Ectodermal cell (in vitro differentiated cells): ENCODE results near the gene EIF4H.
"Not testable (repeated sequence)": the region's sequence is repeated elsewhere in the genome, so short reads cannot be mapped to it uniquely, and the experiment has no call there.

Experiments used
- H3K27ac ChIP-seq: 2 replicates; pipeline ENCODE4 v1.7.0; 2013; ENCODE audit warnings: mild to moderate bottlenecking, low read depth, low read length; ENCODE audit not compliant: insufficient read depth, poor library complexity, severe bottlenecking
- H3K27me3 ChIP-seq: 2 replicates; pipeline ENCODE4 v1.7.0; 2013; ENCODE audit warnings: mild to moderate bottlenecking, low read length; ENCODE audit not compliant: insufficient read depth, control insufficient read depth, poor library complexity, severe bottlenecking
- H3K36me3 ChIP-seq: one replicate; pipeline ENCODE4 v1.7.0; 2013; ENCODE audit warnings: low read length; ENCODE audit not compliant: control insufficient read depth, insufficient read depth
- H3K4me1 ChIP-seq: one replicate; pipeline ENCODE4 v1.7.0; 2013; ENCODE audit warnings: low read length; ENCODE audit not compliant: control insufficient read depth, insufficient read depth
- H3K4me3 ChIP-seq: 2 replicates; pipeline ENCODE4 v1.7.0; 2013; ENCODE audit warnings: low read depth, low read length, control low read depth; ENCODE audit not compliant: insufficient read depth
- H3K9me3 ChIP-seq: 2 replicates; pipeline ENCODE4 v1.7.0; 2013; ENCODE audit warnings: mild to moderate bottlenecking, low read length, moderate library complexity; ENCODE audit not compliant: control insufficient read depth
- WGBS, 2 experiments: methylation state at CpG; one replicate each; pipeline ENCODE4 v1.1.7; 2013; ENCODE audit warnings: missing lambda C conversion rate in 2 of 2; 5-methylcytosine and 5-hydroxymethylcytosine counted together

Gene EIF4H

DNA sequence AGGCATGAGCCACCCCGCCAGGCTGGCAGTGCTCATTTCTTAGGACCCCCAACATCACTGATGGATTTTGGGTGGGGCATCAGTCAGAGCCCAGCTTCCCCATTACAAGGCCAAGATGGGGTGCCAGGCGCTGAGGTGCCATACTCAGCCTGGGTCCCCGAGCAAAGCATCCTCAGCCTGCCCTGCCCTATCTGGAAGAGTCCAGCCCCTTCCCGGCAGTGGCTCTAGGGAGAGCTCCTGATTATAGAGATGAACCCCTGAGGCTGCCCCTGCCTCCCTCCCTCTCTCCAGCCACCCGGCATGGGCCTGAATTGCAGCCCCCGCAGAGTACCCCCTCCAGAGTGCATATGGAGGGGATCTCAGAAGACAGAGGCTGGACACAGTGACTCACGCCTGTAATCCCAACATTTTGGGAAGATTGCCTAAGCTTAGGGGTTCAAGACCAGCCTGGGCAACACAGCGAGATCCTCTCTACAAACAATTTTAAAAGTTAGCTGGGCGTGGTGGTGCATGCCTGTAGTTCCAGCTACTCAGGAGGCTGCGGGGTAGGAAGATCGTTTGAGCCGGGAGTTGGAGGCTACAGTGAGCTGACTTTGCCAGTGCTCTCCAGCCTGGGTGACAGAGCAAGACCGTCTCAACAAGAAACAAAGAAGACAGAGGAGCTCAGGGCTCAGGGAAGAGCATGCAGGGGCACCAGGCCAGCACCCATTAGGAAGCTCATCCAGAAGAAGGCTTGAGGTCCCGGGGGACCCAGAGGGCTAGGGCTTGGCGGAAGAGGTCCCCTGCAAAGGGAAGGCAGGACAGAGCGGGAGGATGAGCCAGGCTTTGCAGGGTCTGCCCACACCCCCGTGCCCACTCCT is 48.9 kb downstream of the EIF4H start:
- H3K27ac ChIP-seq = no peak overlapping the region
- no peaks in the 10 kb centered on the region for H3K9me3 ChIP-seq
- WGBS, 2 experiments = 90 to 91% methylated on average over 17 of the region's 17 CpGs
- no peaks in the 10 kb centered on the region for H3K4me1 ChIP-seq
- no peaks in the 10 kb centered on the region for H3K27me3 ChIP-seq
- H3K4me3 ChIP-seq = no peak overlapping the region
- no peaks in the 10 kb centered on the region for H3K36me3 ChIP-seq

- 91 to 94% methylated on average over 18 of the region's 18 CpGs for WGBS, 2 experiments
- Histone ChIP-seq H3K36me3 (peaks cover 2% of the 10 kb centered on the region), H3K27ac (no peak overlapping the region), H3K9me3 (no peaks in the 10 kb centered on the region), H3K4me1 (no peaks in the 10 kb centered on the region), H3K27me3 (no peaks in the 10 kb centered on the region), H3K4me3 (no peak overlapping the region)
These were observed 49.8 kb downstream of the EIF4H start for GRCh38 chr7:74223711-74224510.

- H3K4me3 ChIP-seq = no peak overlapping the region
- H3K27me3 ChIP-seq = no peaks in the 10 kb centered on the region
- 94 to 96% methylated on average over 12 of the region's 12 CpGs for WGBS, 2 experiments
- peaks cover 8% of the 10 kb centered on the region for H3K36me3 ChIP-seq
- no peaks in the 10 kb centered on the region for H3K4me1 ChIP-seq
- H3K27ac ChIP-seq = no peak overlapping the region
- H3K9me3 ChIP-seq = no peaks in the 10 kb centered on the region
These were observed 50.3 kb downstream of the EIF4H start for GRCh38 chr7:74224511-74224832.

- H3K27ac ChIP-seq, H3K9me3 ChIP-seq, H3K4me1 ChIP-seq, H3K36me3 ChIP-seq, H3K27me3 ChIP-seq, H3K4me3 ChIP-seq: not testable (repeated sequence)
- WGBS, 2 experiments = 94 to 95% methylated on average over 13 of the region's 13 CpGs
These were observed 50.8 kb downstream of the EIF4H start for GRCh38 chr7:74224907-74225306.

- H3K4me3 ChIP-seq = no peak overlapping the region
- peaks cover 10% of the 10 kb centered on the region for H3K36me3 ChIP-seq
- no peaks in the 10 kb centered on the region for H3K4me1 ChIP-seq
- no peak overlapping the region for H3K27ac ChIP-seq
- no peaks in the 10 kb centered on the region for H3K9me3 ChIP-seq
- H3K27me3 ChIP-seq = no peaks in the 10 kb centered on the region
- WGBS, 2 experiments = 95 to 96% methylated on average over 12 of the region's 12 CpGs
These were observed 51.2 kb downstream of the EIF4H start for GRCh38 chr7:74225400-74225799.

DNA sequence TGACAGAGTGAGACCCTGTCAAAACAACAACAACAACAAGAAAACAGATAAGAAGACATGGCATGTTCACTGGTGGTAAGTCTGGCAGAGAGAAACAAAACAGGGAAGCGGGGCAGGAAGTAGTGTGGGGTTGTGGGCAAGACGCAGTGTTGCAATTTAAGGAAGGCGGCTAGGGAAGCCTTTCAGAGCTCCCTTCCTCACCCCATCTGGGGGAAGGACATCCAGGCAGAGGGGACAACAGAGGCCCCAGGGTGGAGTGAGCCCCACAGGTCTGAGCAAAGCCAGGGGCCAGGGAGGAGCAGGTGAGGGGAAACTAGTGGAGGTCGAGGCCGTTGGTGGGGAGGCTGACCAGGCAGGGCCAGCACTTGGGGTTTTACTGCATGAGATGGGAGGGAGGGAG is 52.5 kb downstream of the EIF4H start:
- WGBS, 2 experiments = 95 to 97% methylated on average over 5 of the region's 5 CpGs
- H3K4me1 ChIP-seq = no peaks in the 10 kb centered on the region
- H3K36me3 ChIP-seq = peaks cover 21% of the 10 kb centered on the region
- no peaks in the 10 kb centered on the region for H3K9me3 ChIP-seq
- no peak overlapping the region for H3K27ac ChIP-seq
- H3K4me3 ChIP-seq = no peak overlapping the region
- no peaks in the 10 kb centered on the region for H3K27me3 ChIP-seq

- Histone ChIP-seq H3K27ac (no peak overlapping the region), H3K36me3 (peaks cover 41% of the 10 kb centered on the region), H3K4me1 (no peaks in the 10 kb centered on the region), H3K4me3 (no peak overlapping the region), H3K27me3 (no peaks in the 10 kb centered on the region), H3K9me3 (no peaks in the 10 kb centered on the region)
- WGBS, 2 experiments = 93 to 95% methylated on average over 9 of the region's 9 CpGs
These were observed 55.1 kb downstream of the EIF4H start for GRCh38 chr7:74228951-74229900.

GRCh38 chr7:74230446-74231231 is 56.5 kb downstream of the EIF4H start:
- no peaks in the 10 kb centered on the region for H3K27me3 ChIP-seq
- no peak overlapping the region for H3K4me3 ChIP-seq
- H3K9me3 ChIP-seq = no peaks in the 10 kb centered on the region
- peaks cover 47% of the 10 kb centered on the region for H3K36me3 ChIP-seq
- H3K27ac ChIP-seq = no peak overlapping the region
- 95 to 96% methylated on average over 15 of the region's 15 CpGs for WGBS, 2 experiments
- H3K4me1 ChIP-seq = no peaks in the 10 kb centered on the region

GRCh38 chr7:74231232-74231590 is 57.1 kb downstream of the EIF4H start:
- H3K27ac ChIP-seq = no peak overlapping the region
- no peaks in the 10 kb centered on the region for H3K27me3 ChIP-seq
- H3K9me3 ChIP-seq = no peaks in the 10 kb centered on the region
- H3K36me3 ChIP-seq = peaks cover 47% of the 10 kb centered on the region
- 95 to 96% methylated on average over 12 of the region's 12 CpGs for WGBS, 2 experiments
- no peak overlapping the region for H3K4me3 ChIP-seq
- no peaks in the 10 kb centered on the region for H3K4me1 ChIP-seq
